ENCODE measurements around the gene TNFRSF19. TPM values are rescaled to one million over a fixed set of nuclear protein-coding genes. Genes with fewer than 3 reads are reported as not detected.
A peak's percentile ranks its signal among the peaks of the same experiment; 100 is the strongest.

The TNFRSF19 gene
- total RNA-seq, 4 donors from 2014 or later = 0.51 to 1.5 (median 1.0) TPM

- in situ Hi-C loops (cut with MboI; ENCODE audit: low sequenced_read_pairs in 4 of 4) = loop anchor here in 3 of 4 donors (5.0 to 10.0 kb wide), 4 partner anchors 104 to 303 kb away; no protein-coding TSS in a partner anchor
- no peaks in the 10 kb centered on the region for H3K36me3 ChIP-seq
Observed at GRCh38 chr13:23571431-23571830, 1.2 kb downstream of the TNFRSF19 start.

GRCh38 chr13:23572836-23573235 lies 2.6 kb downstream of the TNFRSF19 start:
- no peak overlapping the region for H3K27ac ChIP-seq
- H3K4me1 ChIP-seq = peaks cover 0 to 7% of the 10 kb centered on the region in 2 donors
- H3K4me3 ChIP-seq = no peak overlapping the region
- DNase-seq = no peak
- no peak for ATAC-seq
- TF ChIP-seq, protein P1, sequence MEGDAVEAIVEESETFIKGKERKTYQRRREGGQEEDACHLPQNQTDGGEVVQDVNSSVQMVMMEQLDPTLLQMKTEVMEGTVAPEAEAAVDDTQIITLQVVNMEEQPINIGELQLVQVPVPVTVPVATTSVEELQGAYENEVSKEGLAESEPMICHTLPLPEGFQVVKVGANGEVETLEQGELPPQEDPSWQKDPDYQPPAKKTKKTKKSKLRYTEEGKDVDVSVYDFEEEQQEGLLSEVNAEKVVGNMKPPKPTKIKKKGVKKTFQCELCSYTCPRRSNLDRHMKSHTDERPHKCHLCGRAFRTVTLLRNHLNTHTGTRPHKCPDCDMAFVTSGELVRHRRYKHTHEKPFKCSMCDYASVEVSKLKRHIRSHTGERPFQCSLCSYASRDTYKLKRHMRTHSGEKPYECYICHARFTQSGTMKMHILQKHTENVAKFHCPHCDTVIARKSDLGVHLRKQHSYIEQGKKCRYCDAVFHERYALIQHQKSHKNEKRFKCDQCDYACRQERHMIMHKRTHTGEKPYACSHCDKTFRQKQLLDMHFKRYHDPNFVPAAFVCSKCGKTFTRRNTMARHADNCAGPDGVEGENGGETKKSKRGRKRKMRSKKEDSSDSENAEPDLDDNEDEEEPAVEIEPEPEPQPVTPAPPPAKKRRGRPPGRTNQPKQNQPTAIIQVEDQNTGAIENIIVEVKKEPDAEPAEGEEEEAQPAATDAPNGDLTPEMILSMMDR (IDR thresholded peaks at IDR 0.05 in 4 of 5, conservative IDR thresholded peaks at IDR 0.05 in 1 of 5) = no peak
- no peak for TF ChIP-seq POLR2A (IDR thresholded peaks at IDR 0.05)
- H3K36me3 ChIP-seq = no peaks in the 10 kb centered on the region
- intact Hi-C loops (cut with DNase I; ENCODE audit: low total_unique reads) = loop anchor here (10.0 kb wide), 2 partner anchors 132 to 198 kb away; no protein-coding TSS in a partner anchor
- no peaks in the 10 kb centered on the region for H3K9me3 ChIP-seq
- in situ Hi-C loops (cut with MboI; ENCODE audit: low sequenced_read_pairs in 4 of 4) = loop anchor here in 3 of 4 donors (5.0 to 10.0 kb wide), 4 partner anchors 106 to 302 kb away; no protein-coding TSS in a partner anchor
- no peaks in the 10 kb centered on the region for H3K27me3 ChIP-seq

More at GRCh38 chr13:23571431-23571830, 1.2 kb downstream of the TNFRSF19 start:
- Histone ChIP-seq H3K27ac (peak overlapping the region in 3 of 4 donors; percentile 61 to 76 (median 64)), H3K27me3 (no peaks in the 10 kb centered on the region), H3K4me3 (peak overlapping the region in 3 of 4 donors; percentile 9 to 41 (median 27)), H3K4me1 (peaks cover 0 to 7% of the 10 kb centered on the region in 2 donors), H3K9me3 (no peaks in the 10 kb centered on the region)
- intact Hi-C loops (cut with DNase I; ENCODE audit: low total_unique reads) = loop anchor here (10.0 kb wide), 2 partner anchors 133 to 197 kb away; no protein-coding TSS in a partner anchor
- DNase-seq = no peak
- no peak for ATAC-seq
- TF ChIP-seq, protein P1 (IDR thresholded peaks at IDR 0.05 in 4 of 5, conservative IDR thresholded peaks at IDR 0.05 in 1 of 5) = no peak
- no peak for TF ChIP-seq POLR2A (IDR thresholded peaks at IDR 0.05)

GRCh38 chr13:23574421-23575145 lies 4.4 kb downstream of the TNFRSF19 start:
- DNase-seq (no peak), ATAC-seq (no peak)
- no peaks in the 10 kb centered on the region for H3K27me3 ChIP-seq
- H3K4me3 ChIP-seq = no peak overlapping the region
- no peaks in the 10 kb centered on the region for H3K36me3 ChIP-seq
- H3K27ac ChIP-seq = no peak overlapping the region
- H3K9me3 ChIP-seq = no peaks in the 10 kb centered on the region
- H3K4me1 ChIP-seq = peaks cover 0 to 15% of the 10 kb centered on the region in 2 donors
- intact Hi-C loops (cut with DNase I; ENCODE audit: low total_unique reads) = loop anchor here (5.0 to 10.0 kb wide), 6 partner anchors 130 to 468 kb away; partner anchors contain the start of genes MIPEP and SGCG
- no peak for TF ChIP-seq POLR2A (IDR thresholded peaks at IDR 0.05)
- TF ChIP-seq, protein P1 (IDR thresholded peaks at IDR 0.05 in 4 of 5, conservative IDR thresholded peaks at IDR 0.05 in 1 of 5) = no peak
- in situ Hi-C loops (cut with MboI; ENCODE audit: low sequenced_read_pairs in 4 of 4) = loop anchor here in 3 of 4 donors (5.0 to 25.0 kb wide), 6 partner anchors 107 to 313 kb away; partner anchors contain the start of genes C1QTNF9B (in 1 of the 3) and MIPEP (in 1 of the 3)

DNA sequence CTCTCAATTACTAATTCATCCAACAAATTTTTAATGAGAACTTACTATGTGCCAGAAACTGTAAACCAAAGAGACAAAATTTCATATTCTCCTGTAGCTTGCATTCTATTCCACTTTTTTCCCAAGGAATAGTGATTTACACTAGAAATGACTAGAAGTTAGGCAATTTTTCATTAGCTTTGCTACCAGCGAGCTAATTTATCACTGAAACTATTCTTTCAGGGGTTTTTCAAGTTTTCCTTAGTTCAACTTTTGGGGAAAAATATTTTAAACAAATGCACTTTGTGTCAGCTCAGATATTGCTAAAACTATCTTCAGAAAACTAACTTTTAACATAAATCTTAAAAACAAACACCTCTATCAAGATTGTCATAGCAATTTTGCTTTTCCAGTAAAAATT lies 5.4 kb downstream of the TNFRSF19 start:
- Histone ChIP-seq H3K27me3 (no peaks in the 10 kb centered on the region), H3K27ac (no peak overlapping the region), H3K36me3 (no peaks in the 10 kb centered on the region), H3K4me3 (no peak overlapping the region), H3K4me1 (peaks cover 0 to 15% of the 10 kb centered on the region in 2 donors), H3K9me3 (no peaks in the 10 kb centered on the region)
- intact Hi-C loops (cut with DNase I; ENCODE audit: low total_unique reads) = loop anchor here (5.0 to 10.0 kb wide), 6 partner anchors 129 to 467 kb away; partner anchors contain the start of genes MIPEP and SGCG
- DNase-seq (no peak), ATAC-seq (no peak)
- in situ Hi-C loops (cut with MboI; ENCODE audit: low sequenced_read_pairs in 4 of 4) = loop anchor here in 3 of 4 donors (10.0 to 25.0 kb wide), 5 partner anchors 111 to 312 kb away; partner anchors contain the start of genes C1QTNF9B (in 1 of the 3) and MIPEP (in 1 of the 3)
- no peak for TF ChIP-seq POLR2A (IDR thresholded peaks at IDR 0.05)
- TF ChIP-seq, protein P1 (IDR thresholded peaks at IDR 0.05 in 4 of 5, conservative IDR thresholded peaks at IDR 0.05 in 1 of 5) = no peak
